PC-9 (cell line): Measurements from ENCODE around the gene LRRC61.

Experiments
- EZH2 ChIP-seq: fragments of 200-600 bp; sonication (generic); IDR thresholded peaks from 2 replicates; pipeline ENCODE4 v1.8.0; 2017; ENCODE audit warnings: antibody characterized with exemption, low read depth
- TF ChIP-seq, protein P1 (sequence below): fragments of 200-600 bp; sonication (generic); conservative IDR thresholded peaks from 2 replicates; pipeline ENCODE4 v1.6.1; 2017; ENCODE audit warnings: mixed run types, antibody characterized with exemption, mild to moderate bottlenecking, moderate library complexity

DNA sequence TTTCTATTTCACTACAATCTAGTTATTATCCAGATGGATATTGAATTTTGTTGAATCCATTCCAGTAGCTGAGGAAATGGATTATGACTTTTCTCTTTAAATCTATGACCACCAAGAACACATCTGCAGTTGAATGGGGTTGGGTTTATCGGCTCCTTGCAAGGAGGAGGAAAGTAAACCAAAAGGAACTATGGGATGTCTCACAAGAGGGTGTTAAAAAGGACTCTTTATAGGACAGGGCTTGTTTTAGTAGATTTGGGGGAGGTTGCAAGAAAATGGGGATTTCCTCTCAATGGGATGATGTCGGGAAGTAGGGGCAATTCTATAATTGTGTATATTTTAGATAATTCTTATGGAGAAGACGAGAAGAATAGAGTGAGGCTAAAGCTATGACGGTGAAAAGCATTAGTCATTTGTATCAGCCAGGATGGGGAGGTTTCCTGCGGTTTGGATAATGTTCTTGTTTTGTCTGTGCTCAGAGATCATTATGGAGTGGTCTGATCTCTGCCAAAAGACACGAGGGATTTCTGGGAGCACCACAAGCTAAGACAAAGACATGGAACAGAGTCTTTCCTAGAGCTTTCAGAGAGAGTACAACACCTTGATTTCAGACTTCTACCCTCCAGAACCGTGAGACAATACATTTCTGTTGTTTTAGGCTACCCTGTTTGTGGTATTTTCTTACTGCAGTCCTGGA, 5.3 kb upstream of the LRRC61 start:
- TF ChIP-seq, protein P1, sequence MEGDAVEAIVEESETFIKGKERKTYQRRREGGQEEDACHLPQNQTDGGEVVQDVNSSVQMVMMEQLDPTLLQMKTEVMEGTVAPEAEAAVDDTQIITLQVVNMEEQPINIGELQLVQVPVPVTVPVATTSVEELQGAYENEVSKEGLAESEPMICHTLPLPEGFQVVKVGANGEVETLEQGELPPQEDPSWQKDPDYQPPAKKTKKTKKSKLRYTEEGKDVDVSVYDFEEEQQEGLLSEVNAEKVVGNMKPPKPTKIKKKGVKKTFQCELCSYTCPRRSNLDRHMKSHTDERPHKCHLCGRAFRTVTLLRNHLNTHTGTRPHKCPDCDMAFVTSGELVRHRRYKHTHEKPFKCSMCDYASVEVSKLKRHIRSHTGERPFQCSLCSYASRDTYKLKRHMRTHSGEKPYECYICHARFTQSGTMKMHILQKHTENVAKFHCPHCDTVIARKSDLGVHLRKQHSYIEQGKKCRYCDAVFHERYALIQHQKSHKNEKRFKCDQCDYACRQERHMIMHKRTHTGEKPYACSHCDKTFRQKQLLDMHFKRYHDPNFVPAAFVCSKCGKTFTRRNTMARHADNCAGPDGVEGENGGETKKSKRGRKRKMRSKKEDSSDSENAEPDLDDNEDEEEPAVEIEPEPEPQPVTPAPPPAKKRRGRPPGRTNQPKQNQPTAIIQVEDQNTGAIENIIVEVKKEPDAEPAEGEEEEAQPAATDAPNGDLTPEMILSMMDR = no peak
- TF ChIP-seq EZH2 = no peak
